Lower leg skin (tissue), 3 donors: ENCODE measurements around the gene SPIRE2.

Experiments
- POLR2A ChIP-seq, 2 donors: fragments of 450-650 bp; IDR thresholded peaks; one replicate each; pipeline ENCODE4 v1.6.1; 2016 to 2017; ENCODE audit warnings: antibody characterized with exemption in 2 of 2, mild to moderate bottlenecking in 1 of 2, moderate library complexity in 1 of 2
- TF ChIP-seq, protein P1 (sequence below), 3 donors: fragments of 450-650 bp; IDR thresholded peaks; one replicate each; pipeline ENCODE4 v1.5.1; 2016; ENCODE audit warnings: antibody characterized with exemption in 3 of 3, mild to moderate bottlenecking in 3 of 3, moderate library complexity in 2 of 3

DNA sequence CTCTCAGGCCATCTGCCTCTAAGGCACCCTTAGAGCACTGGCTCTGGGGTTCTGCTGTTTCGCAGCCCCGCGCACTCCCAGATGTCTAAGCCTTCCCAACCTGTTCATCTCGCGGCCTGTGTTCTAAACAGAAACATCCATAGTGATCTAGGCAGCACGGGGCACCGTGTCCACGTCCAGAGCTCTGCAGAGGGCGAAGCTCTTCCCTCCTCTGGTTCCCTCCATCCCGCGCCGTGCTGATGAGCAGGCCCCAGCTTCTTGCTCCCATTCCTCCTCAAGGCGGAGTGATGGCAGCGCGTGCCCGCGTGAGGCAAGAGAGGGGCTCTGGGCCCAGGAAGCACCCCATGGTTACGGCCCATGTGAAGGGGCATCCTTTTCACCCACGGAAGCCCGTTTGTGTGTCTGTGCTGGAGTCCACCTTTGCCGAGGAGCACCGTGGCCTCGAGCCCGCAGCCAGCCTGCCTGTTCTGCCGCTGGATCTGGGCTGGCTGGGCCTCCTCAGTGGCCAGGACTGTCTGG is 3.6 kb downstream of the SPIRE2 start:
- TF ChIP-seq, protein P1, sequence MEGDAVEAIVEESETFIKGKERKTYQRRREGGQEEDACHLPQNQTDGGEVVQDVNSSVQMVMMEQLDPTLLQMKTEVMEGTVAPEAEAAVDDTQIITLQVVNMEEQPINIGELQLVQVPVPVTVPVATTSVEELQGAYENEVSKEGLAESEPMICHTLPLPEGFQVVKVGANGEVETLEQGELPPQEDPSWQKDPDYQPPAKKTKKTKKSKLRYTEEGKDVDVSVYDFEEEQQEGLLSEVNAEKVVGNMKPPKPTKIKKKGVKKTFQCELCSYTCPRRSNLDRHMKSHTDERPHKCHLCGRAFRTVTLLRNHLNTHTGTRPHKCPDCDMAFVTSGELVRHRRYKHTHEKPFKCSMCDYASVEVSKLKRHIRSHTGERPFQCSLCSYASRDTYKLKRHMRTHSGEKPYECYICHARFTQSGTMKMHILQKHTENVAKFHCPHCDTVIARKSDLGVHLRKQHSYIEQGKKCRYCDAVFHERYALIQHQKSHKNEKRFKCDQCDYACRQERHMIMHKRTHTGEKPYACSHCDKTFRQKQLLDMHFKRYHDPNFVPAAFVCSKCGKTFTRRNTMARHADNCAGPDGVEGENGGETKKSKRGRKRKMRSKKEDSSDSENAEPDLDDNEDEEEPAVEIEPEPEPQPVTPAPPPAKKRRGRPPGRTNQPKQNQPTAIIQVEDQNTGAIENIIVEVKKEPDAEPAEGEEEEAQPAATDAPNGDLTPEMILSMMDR (IDR thresholded peaks at IDR 0.05) = no peak
- TF ChIP-seq POLR2A (IDR thresholded peaks at IDR 0.05) = no peak
